Right ventricle myocardium superior (tissue), 1 donor: ENCODE measurements around the gene C12orf75. TPM values are rescaled to one million over a fixed set of nuclear protein-coding genes. Genes with fewer than 3 reads are reported as not detected.
"Not testable (repeated sequence)": the region's sequence is repeated elsewhere in the genome, so short reads cannot be mapped to it uniquely, and the experiment has no call there.

Experiments used
- ATAC-seq: fragments of 200-7000 bp; cut with Tn5 transposase; one replicate; pipeline ENCODE4 v1.9.1; 2020; ENCODE audit warnings: mild to moderate bottlenecking; ENCODE audit not compliant: poor library complexity
- DNase-seq: peaks from one replicate; pipeline ENCODE4 v3.0.0-alpha.2; 2020
- intact Hi-C: fragments of 100-400 bp; cut with DNase I; formaldehyde crosslinking; loops from one replicate; pipeline ENCODE4 v1.11.2; 2022
- long read RNA-seq: library from polyadenylated mRNA; unstranded; transcript quantifications from one replicate; pipeline ENCODE4 v2.0.0, GENCODE V29; 2021
- total RNA-seq: library from RNA; stranded (reverse); fragmentation: NEBNext Ultra II Directional; extraction: Animal tissue kit (Norgen Biotek cat#: 25700); gene quantifications from one replicate; pipeline ENCODE4 v1.2.1, GENCODE V29; 2021
- donor health status: DM: no; HTN: yes; CAD: no; lungs with severe emphysema.

The C12orf75 gene
- 0.97 TPM for total RNA-seq
- long read RNA-seq, partial matches to known transcripts: 0 of 1 reads
- long read RNA-seq, other reads (novel, unspliced or antisense): 0 of 1 reads

- peak; percentile 78 for DNase-seq
- intact Hi-C loops: no loop called here
- peak; percentile 91 for ATAC-seq
Observed at GRCh38 chr12:105330283-105330930, at the start of gene C12orf75. C12orf75 (plus strand) TSS chr12:105330691; CDS start chr12:105330892, 201 bp downstream.

GRCh38 chr12:105280966-105281693 lies 49.4 kb upstream of the C12orf75 start:
- DNase-seq: no peak
- intact Hi-C loops: loop anchor here (10.0 kb wide), 1 partner anchor 104 kb away; no protein-coding TSS in a partner anchor
- no peak for ATAC-seq

- DNase-seq (no peak), ATAC-seq (no peak)
- intact Hi-C loops: loop anchor here (10.0 kb wide), 1 partner anchor 103 kb away; no protein-coding TSS in a partner anchor
Observed at GRCh38 chr12:105281694-105282049, 48.8 kb upstream of the C12orf75 start.

GRCh38 chr12:105285378-105285777 lies 45.1 kb upstream of the C12orf75 start:
- intact Hi-C loops: loop anchor here (10.0 kb wide), 1 partner anchor 99 kb away; no protein-coding TSS in a partner anchor
- ATAC-seq: no peak
- no peak for DNase-seq

GRCh38 chr12:105287408-105287807 lies 43.1 kb upstream of the C12orf75 start:
- ATAC-seq: no peak
- intact Hi-C loops: loop anchor here (10.0 kb wide), 1 partner anchor 97 kb away; no protein-coding TSS in a partner anchor
- DNase-seq: no peak

GRCh38 chr12:105288311-105288996 lies 42.0 kb upstream of the C12orf75 start:
- ATAC-seq: no peak
- DNase-seq: no peak
- intact Hi-C loops: loop anchor here (10.0 kb wide), 1 partner anchor 96 kb away; no protein-coding TSS in a partner anchor

GRCh38 chr12:105289114-105289904 lies 41.2 kb upstream of the C12orf75 start:
- ATAC-seq: no peak
- DNase-seq: no peak
- intact Hi-C loops: loop anchor here (10.0 kb wide), 1 partner anchor 95 kb away; no protein-coding TSS in a partner anchor

- intact Hi-C loops: no loop called here
- ATAC-seq: no peak
Observed at GRCh38 chr12:105291531-105291930, 39.0 kb upstream of the C12orf75 start.

GRCh38 chr12:105292705-105293104 lies 37.8 kb upstream of the C12orf75 start:
- ATAC-seq (no peak), DNase-seq (no peak)
- intact Hi-C loops: no loop called here

More at GRCh38 chr12:105291531-105291930, 39.0 kb upstream of the C12orf75 start:
- no peak for DNase-seq

GRCh38 chr12:105293187-105293586 lies 37.3 kb upstream of the C12orf75 start:
- DNase-seq: no peak
- intact Hi-C loops: no loop called here
- ATAC-seq: no peak

GRCh38 chr12:105294161-105294560 lies 36.3 kb upstream of the C12orf75 start:
- ATAC-seq: no peak
- intact Hi-C loops: no loop called here
- no peak for DNase-seq

GRCh38 chr12:105294886-105295479 lies 35.5 kb upstream of the C12orf75 start:
- intact Hi-C loops: no loop called here
- ATAC-seq (no peak), DNase-seq (no peak)

- intact Hi-C loops: no loop called here
- no peak for DNase-seq
- no peak for ATAC-seq
Observed at GRCh38 chr12:105296116-105297089, 34.1 kb upstream of the C12orf75 start.

GRCh38 chr12:105300883-105301282 lies 29.6 kb upstream of the C12orf75 start:
- intact Hi-C loops: no loop called here
- ATAC-seq (no peak), DNase-seq (no peak)

GRCh38 chr12:105301696-105302095 lies 28.8 kb upstream of the C12orf75 start:
- intact Hi-C loops: no loop called here
- ATAC-seq: no peak
- DNase-seq: no peak

GRCh38 chr12:105302986-105303385 lies 27.5 kb upstream of the C12orf75 start:
- ATAC-seq, intact Hi-C loops, DNase-seq: not testable (repeated sequence)

- DNase-seq, ATAC-seq, intact Hi-C loops: not testable (repeated sequence)
Observed at GRCh38 chr12:105304626-105305025, 25.9 kb upstream of the C12orf75 start.
